Esophagus (tissue), 2 donors: ENCODE data around the gene USB1. TPM values are rescaled to one million over a fixed set of nuclear protein-coding genes. Genes with fewer than 3 reads are reported as not detected.

Experiments
- H3K27ac ChIP-seq, 2 donors: one replicate each; pipeline ENCODE4 v1.5.1; 2013; ENCODE audit warnings: low read depth in 2 of 2, mild to moderate bottlenecking in 2 of 2, inconsistent platforms in 1 of 2, low read length in 1 of 2, moderate library complexity in 1 of 2
- H3K27me3 ChIP-seq, 2 donors: one replicate each; pipeline ENCODE4 v1.6.1; 2013; ENCODE audit warnings: low read length in 2 of 2, control low read depth in 1 of 2, mild to moderate bottlenecking in 1 of 2; ENCODE audit not compliant: insufficient read depth in 2 of 2, control insufficient read depth in 1 of 2
- H3K36me3 ChIP-seq, 2 donors: one replicate each; pipeline ENCODE4 v1.6.1; 2013; ENCODE audit warnings: low read length in 1 of 2; ENCODE audit not compliant: control insufficient read depth in 2 of 2, insufficient read depth in 2 of 2
- H3K4me1 ChIP-seq, 2 donors: one replicate each; pipeline ENCODE4 v1.6.1; 2013; ENCODE audit warnings: low read length in 1 of 2; ENCODE audit not compliant: control insufficient read depth in 2 of 2, insufficient read depth in 2 of 2
- H3K4me3 ChIP-seq, 2 donors: one replicate each; pipeline ENCODE4 v1.5.1; 2013; ENCODE audit warnings: low read length in 2 of 2, mild to moderate bottlenecking in 2 of 2, low read depth in 1 of 2, moderate library complexity in 1 of 2
- H3K9me3 ChIP-seq, 2 donors: one replicate each; pipeline ENCODE4 v1.6.1; 2013; ENCODE audit warnings: mild to moderate bottlenecking in 2 of 2, low read depth in 1 of 2, low read length in 1 of 2, moderate library complexity in 1 of 2; ENCODE audit not compliant: control insufficient read depth in 2 of 2, insufficient read depth in 1 of 2
- WGBS, 2 donors: extraction: QIAGEN DNeasy Blood & Tissue Kit; methylation state at CpG; one replicate each; pipeline ENCODE4 v1.1.7; 2013; 5-methylcytosine and 5-hydroxymethylcytosine counted together
- polyA plus RNA-seq, 2 donors: library from polyadenylated mRNA; stranded (reverse); fragments of 200-250 nt; gene quantifications; one replicate each; pipeline ENCODE4 v1.2.3, GENCODE V29; 2013
- donor health status: healthy with polysubstance abuse.
- donor health status: Bipolar disorder and iron deficiency.

The USB1 gene, protein sequence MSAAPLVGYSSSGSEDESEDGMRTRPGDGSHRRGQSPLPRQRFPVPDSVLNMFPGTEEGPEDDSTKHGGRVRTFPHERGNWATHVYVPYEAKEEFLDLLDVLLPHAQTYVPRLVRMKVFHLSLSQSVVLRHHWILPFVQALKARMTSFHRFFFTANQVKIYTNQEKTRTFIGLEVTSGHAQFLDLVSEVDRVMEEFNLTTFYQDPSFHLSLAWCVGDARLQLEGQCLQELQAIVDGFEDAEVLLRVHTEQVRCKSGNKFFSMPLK
- polyA plus RNA-seq, result 10 to 100 TPM in 1 of 2 donors, 1 to 10 TPM in 1; 8.5 to 15.8 TPM

DNA sequence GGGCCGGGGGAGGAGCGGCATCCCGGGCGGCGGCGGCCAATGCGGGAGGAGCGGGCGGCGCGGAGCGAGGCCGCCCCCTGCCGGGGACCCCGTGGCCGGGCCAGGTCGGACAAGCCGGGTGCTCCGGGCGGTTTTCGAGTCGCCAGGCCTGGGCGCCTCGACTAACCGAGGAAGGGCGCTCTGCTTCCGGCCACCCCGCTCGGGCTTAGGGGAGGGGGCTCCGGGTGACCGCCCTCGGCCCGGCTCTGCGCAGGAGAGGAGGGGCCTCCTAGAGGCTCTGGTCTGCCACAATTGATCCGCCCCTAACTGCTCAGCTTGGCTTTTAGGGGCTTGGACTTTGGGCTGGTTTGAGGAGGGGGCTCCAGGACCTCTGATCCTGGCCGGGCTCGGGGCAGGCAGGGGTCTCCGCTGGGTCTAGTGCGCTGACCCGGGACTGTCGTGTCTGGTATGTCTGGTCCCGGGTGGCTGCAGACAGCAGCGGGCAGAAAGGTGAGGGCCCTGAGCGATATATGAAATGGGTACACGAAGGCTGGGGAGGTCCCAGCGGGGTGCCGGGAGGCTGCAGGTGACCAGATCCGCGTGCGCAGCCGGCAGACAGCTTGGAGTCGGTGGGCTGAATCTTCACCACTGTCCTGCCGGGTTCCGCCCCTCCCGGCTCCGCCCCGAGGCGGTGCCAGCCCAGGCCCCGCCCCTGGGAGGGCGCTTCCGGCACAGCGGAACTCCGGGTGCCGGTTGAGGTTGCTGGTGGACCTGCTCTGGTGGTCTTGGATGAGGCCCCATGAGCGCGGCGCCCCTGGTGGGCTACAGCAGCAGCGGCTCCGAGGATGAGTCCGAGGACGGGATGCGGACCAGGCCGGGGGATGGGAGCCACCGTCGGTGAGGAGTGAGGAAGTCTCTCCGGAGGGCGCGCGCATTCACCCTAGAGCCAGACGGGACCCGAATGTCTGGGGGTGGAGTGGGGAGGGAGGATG is at the start of gene USB1:
USB1 (plus strand) TSS at position 702 of the 971 bp plus-strand sequence; CDS start at position 779, 77 bp downstream.
- Histone ChIP-seq H3K36me3 (peaks cover 10 to 21% of the 10 kb centered on the region in 2 donors), H3K27ac (peak within 1 kb of the TSS; percentile 87 to 92), H3K9me3 (no peaks in the 10 kb centered on the region), H3K4me1 (peaks cover 2 to 15% of the 10 kb centered on the region in 2 donors), H3K27me3 (no peaks in the 10 kb centered on the region), H3K4me3 (peak within 1 kb of the TSS; percentile 56 to 85)
- 0 to 1% methylated on average over 58 to 81 of the region's 81 CpGs for WGBS, 2 donors

DNA sequence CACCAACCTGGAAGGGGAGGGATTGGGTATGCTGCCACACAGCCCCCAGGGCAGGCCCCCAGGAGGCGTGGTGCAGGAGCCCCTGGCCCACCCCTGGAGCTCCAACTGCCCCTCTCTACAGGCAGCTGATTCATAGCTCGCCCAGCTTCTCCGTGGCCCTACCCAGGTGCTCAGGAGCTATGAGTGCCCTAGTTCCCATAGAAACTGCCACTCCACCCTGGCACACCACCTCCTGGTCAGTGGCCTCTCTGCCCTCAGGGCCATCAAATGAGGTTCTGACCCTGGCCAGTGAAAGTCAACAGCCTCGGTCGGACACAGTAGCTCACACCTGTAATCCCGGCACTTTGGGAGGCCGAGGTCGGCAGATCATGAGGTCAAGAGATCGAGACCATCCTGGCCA is 48.3 kb upstream of the USB1 start:
- no peaks in the 10 kb centered on the region for H3K36me3 ChIP-seq
- H3K4me1 ChIP-seq, result no peaks in the 10 kb centered on the region
- no peak overlapping the region for H3K27ac ChIP-seq
- WGBS, 2 donors, result 87 to 89% methylated on average over 9 of the region's 9 CpGs
- H3K9me3 ChIP-seq, result no peaks in the 10 kb centered on the region
- H3K27me3 ChIP-seq, result no peaks in the 10 kb centered on the region
- H3K4me3 ChIP-seq, result no peak overlapping the region

- 85 to 96% methylated on average over 1 of the region's 1 CpG for WGBS, 2 donors
Observed at GRCh38 chr16:57953857-57954256, 47.4 kb upstream of the USB1 start.

GRCh38 chr16:57955572-57956188 is 45.5 kb upstream of the USB1 start:
- Histone ChIP-seq H3K4me3 (no peak overlapping the region), H3K36me3 (no peaks in the 10 kb centered on the region)
- WGBS, 2 donors, result 57 to 59% methylated on average over 12 of the region's 12 CpGs

More at GRCh38 chr16:57953857-57954256, 47.4 kb upstream of the USB1 start:
- Histone ChIP-seq H3K36me3 (no peaks in the 10 kb centered on the region), H3K4me3 (no peak overlapping the region), H3K27me3 (no peaks in the 10 kb centered on the region), H3K27ac (no peak overlapping the region), H3K4me1 (no peaks in the 10 kb centered on the region), H3K9me3 (no peaks in the 10 kb centered on the region)

GRCh38 chr16:57956270-57956808 is 44.9 kb upstream of the USB1 start:
- Histone ChIP-seq H3K4me1 (no peaks in the 10 kb centered on the region), H3K9me3 (no peaks in the 10 kb centered on the region), H3K4me3 (no peak overlapping the region), H3K27me3 (no peaks in the 10 kb centered on the region), H3K27ac (no peak overlapping the region), H3K36me3 (no peaks in the 10 kb centered on the region)
- 84 to 92% methylated on average over 8 of the region's 8 CpGs for WGBS, 2 donors

More at GRCh38 chr16:57955572-57956188, 45.5 kb upstream of the USB1 start:
- H3K27me3 ChIP-seq, result no peaks in the 10 kb centered on the region
- no peaks in the 10 kb centered on the region for H3K4me1 ChIP-seq
- H3K9me3 ChIP-seq, result no peaks in the 10 kb centered on the region
- no peak overlapping the region for H3K27ac ChIP-seq

GRCh38 chr16:57956924-57957672 is 44.1 kb upstream of the USB1 start:
- Histone ChIP-seq H3K9me3 (no peaks in the 10 kb centered on the region), H3K36me3 (no peaks in the 10 kb centered on the region), H3K4me1 (no peaks in the 10 kb centered on the region), H3K27ac (no peak overlapping the region), H3K27me3 (no peaks in the 10 kb centered on the region), H3K4me3 (no peak overlapping the region)
- WGBS, 2 donors, result 70 to 72% methylated on average over 8 of the region's 8 CpGs

DNA sequence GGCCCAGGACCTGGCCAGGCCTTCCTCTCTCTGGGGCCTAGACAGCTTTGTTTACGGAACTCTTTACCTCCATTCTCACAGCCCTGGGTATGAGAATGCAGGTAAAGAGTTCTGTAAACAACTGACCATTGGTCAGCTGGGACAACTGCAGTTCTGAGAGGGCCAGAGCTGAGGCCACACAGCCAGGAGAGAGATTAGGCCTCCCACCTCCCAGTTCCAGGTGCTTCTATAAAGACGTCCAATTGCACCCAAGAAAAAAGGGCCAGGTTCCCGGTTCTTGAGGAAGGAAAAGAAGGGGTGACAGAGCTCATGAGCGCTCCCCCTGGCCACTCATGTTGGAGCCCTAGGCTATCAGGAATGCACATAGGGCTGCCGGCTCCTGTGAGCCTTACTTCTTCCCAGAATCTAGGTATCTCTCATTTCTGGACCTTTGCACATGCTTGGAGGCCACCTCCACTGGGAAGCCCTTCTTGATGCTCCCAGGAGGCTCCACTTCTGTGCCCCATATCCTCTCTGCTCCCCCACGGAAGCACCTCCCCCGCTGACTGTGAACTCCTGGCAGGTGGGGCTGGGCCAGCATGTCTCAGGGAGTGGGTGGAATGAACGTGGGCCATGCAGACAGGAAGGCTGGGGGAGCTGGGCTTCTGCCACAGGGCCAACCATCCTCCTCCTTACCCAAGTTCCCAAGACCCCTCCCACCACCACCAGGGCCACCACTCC is 43.4 kb upstream of the USB1 start:
- Histone ChIP-seq H3K4me1 (no peaks in the 10 kb centered on the region), H3K9me3 (no peaks in the 10 kb centered on the region), H3K27ac (no peak overlapping the region), H3K36me3 (no peaks in the 10 kb centered on the region), H3K27me3 (no peaks in the 10 kb centered on the region), H3K4me3 (no peak overlapping the region)
- 79 to 82% methylated on average over 8 of the region's 8 CpGs for WGBS, 2 donors

- 55 to 58% methylated on average over 6 of the region's 6 CpGs for WGBS, 2 donors
- H3K36me3 ChIP-seq, result no peaks in the 10 kb centered on the region
- H3K27ac ChIP-seq, result no peak overlapping the region
- H3K9me3 ChIP-seq, result no peaks in the 10 kb centered on the region
- H3K4me3 ChIP-seq, result no peak overlapping the region
- H3K4me1 ChIP-seq, result no peaks in the 10 kb centered on the region
- H3K27me3 ChIP-seq, result no peaks in the 10 kb centered on the region
Observed at GRCh38 chr16:57958544-57958943, 42.7 kb upstream of the USB1 start.
